Subcutaneous adipose tissue (tissue), 4 donors: ENCODE measurements around the gene NDUFA8. TPM values are rescaled to one million over a fixed set of nuclear protein-coding genes. Genes with fewer than 3 reads are reported as not detected.

Experiments used
- total RNA-seq, 4 donors: library from RNA; depleted of rRNA; stranded (reverse); fragments of >200 nt; gene quantifications; one replicate each; pipeline ENCODE4 v1.1.0, GENCODE V29; 2016
- TF ChIP-seq, protein P1 (sequence below): fragments of 450-650 bp; IDR thresholded peaks from one replicate; pipeline ENCODE4 v1.5.1; 2016; ENCODE audit warnings: low read depth, mild to moderate bottlenecking, control low read depth, antibody characterized with exemption, moderate library complexity

Gene NDUFA8
- 10 to 100 TPM; 24.5 to 53.0 (median 28.7) TPM for total RNA-seq

DNA sequence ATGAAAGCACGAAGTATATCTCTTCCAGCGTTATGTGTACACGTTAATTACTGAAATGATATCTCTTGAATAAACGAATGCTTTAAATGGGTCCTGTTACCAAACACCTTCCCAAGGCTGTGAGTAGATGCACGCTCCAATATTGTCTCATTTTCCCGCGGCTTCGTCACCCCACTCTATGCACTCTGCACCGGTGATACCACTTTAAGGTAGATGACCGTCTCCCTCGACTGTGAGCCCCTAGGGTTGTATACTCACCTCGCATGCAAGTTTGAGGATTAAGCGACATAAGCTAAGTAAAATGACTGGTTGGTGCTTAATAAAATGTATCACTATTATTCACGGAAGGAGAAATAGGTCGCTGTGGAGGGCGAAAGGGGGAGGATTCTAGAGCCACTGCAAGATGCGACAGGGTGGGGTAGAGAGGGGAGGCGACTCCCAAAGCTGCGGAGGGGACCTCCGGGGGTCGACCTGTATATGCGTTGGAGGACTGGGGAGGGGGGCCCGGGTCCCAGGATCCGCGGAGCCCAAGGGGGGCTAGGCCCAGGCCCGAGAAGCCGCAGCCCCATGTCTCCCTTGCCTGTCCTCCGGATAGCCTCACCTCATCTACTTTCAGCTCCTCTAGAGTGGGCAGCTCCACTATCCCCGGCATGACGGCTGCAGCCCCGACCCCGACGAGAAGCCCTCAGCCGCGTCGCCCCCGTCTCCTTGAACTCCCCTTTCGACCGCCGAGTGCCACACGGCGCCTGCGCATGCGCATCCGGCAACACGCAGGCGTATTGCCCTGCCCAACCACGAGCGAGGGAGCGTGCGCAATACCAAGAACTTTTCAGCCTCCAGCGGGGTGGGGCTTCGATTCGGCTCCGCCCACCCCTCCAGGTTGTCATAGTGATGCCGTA lies at the start of gene NDUFA8, which contains the start of gene MORN5:
Gene NDUFA8, minus strand, starts transcription at position 754 of the 899 bp plus-strand sequence. Its CDS starts 102 bp downstream, at position 652.
Gene MORN5, plus strand, starts transcription at position 883 of the 899 bp plus-strand sequence. CDS start 65 bp downstream, outside the sequence.
- TF ChIP-seq, protein P1, sequence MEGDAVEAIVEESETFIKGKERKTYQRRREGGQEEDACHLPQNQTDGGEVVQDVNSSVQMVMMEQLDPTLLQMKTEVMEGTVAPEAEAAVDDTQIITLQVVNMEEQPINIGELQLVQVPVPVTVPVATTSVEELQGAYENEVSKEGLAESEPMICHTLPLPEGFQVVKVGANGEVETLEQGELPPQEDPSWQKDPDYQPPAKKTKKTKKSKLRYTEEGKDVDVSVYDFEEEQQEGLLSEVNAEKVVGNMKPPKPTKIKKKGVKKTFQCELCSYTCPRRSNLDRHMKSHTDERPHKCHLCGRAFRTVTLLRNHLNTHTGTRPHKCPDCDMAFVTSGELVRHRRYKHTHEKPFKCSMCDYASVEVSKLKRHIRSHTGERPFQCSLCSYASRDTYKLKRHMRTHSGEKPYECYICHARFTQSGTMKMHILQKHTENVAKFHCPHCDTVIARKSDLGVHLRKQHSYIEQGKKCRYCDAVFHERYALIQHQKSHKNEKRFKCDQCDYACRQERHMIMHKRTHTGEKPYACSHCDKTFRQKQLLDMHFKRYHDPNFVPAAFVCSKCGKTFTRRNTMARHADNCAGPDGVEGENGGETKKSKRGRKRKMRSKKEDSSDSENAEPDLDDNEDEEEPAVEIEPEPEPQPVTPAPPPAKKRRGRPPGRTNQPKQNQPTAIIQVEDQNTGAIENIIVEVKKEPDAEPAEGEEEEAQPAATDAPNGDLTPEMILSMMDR: no peak

DNA sequence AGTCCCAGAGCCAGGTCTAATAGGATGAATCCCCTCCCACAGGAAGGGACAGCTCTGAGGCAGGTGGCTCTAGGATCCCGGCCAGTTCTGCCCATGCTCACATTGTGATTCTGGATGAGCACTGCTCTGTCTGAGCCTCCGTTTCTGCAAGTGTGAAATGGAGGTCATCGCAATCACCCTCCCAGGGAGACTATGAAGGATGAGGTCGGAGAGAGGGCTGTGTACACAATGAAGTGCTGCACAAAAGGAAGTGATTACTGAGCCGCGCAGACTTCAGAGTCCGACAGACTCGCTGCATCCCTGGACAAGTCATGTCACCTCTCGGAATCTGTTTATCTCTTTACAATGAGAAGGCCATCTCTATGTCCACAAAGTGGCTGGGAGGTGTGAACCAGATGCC lies 47.5 kb upstream of the NDUFA8 start:
- TF ChIP-seq, protein P1: no peak

DNA sequence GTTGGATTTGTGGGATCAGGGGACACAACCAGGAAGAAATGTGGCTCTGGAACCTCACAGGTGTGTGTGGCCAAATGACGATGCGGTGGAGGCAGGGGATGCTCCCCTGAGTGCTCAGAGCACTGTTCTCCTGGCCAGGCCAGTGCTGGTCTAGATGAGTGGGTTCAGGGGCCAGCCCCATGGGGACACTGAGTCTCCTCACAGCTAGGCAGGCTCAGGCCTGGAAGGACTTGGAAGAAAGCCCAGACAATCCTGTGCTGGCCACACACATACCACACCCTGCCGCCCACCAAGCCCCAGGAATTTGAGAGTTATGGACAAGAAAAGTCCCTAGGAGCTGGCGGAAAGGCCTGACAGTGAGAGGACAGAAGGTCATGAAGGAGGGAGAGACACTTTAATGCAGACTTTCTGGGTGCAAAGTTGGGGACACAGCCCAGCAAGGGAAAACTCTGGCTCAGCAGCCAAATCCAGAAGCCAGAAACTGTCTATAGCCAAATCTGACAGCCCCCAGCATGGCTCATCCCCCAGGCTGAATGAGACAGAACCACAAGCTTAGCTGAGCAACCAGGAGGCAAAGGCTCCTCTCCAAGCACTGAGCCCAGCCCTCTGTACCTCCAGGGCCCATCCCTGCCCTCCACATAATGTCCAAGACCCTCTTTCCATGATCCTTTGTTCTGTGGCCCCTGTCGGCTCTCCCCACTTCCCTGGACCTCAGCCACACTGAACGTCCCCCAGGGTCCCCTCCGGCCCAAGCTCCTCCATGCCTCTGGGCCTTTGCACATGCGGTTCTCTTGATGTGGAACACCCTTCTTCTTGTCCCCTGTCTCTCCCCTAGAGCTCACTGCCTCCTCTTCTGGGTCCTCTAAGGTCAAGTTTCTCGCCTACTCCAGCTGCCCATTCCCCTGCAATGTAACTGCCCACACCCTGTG lies 46.8 kb upstream of the NDUFA8 start:
- TF ChIP-seq, protein P1: no peak

DNA sequence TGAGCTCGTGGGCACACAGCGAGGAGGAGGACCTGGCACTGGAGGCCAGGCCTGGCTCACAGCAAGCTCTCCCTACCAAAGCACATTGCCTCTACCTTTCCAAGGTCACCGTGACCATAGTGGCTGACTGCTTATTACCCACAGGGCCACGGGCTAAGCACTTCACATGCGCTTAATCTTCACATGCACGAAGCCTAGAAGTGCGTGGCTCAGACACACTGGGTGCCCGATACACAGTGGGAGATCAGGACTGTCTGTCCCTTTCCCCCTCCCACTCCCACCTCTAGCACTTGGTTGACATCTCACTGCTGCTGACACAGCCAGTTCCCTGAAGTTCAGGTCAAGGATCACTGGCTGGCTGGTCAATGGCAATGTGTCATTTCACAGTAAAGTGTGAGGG lies 45.6 kb upstream of the NDUFA8 start:
- TF ChIP-seq, protein P1: no peak

DNA sequence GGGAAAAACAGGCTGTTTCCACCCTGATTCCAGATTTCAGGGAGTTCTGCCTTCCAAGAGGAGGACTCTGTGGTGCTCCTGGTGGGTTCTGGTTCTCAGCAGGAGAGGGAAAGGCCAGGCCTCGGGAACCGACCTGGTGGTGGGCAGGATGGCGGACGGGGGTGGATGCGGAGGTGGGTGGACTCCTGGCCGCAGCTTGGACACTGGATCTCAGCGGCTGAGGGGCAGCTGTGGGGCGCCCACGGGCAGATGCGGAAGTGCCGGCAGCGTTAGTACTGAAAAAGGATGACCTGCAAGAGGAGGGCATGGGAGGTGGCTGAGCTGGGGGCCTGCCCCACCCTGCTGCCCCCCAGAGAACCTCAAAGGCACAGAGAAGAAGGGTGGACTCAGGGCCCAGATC lies 44.9 kb upstream of the NDUFA8 start:
- TF ChIP-seq, protein P1: no peak

DNA sequence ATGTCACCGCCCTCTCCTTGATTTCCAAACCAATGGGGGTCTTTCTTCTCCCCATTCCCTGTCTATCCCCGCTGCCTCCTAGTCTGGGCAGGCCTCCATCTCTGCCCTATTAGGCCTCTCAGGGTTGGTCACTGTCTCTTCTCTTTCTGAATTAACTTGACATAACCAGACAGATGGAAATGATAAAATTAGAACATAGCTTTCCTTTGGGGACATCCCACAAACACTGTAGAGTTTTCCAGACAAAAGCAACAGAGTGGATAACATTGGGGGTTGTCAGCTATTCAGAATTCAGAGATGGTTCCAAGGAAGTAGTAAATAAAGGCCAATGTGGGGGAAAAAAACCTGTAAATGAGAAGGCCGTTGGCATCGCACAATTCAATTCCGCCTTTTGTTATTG lies 44.5 kb upstream of the NDUFA8 start:
- TF ChIP-seq, protein P1: no peak
